ENCODE measurements around the gene TBCK. TPM values are rescaled to one million over a fixed set of nuclear protein-coding genes. Genes with fewer than 3 reads are reported as not detected.

TBCK gene
- total RNA-seq, 1 experiment from 2014 or later, result 22.3 TPM

DNA sequence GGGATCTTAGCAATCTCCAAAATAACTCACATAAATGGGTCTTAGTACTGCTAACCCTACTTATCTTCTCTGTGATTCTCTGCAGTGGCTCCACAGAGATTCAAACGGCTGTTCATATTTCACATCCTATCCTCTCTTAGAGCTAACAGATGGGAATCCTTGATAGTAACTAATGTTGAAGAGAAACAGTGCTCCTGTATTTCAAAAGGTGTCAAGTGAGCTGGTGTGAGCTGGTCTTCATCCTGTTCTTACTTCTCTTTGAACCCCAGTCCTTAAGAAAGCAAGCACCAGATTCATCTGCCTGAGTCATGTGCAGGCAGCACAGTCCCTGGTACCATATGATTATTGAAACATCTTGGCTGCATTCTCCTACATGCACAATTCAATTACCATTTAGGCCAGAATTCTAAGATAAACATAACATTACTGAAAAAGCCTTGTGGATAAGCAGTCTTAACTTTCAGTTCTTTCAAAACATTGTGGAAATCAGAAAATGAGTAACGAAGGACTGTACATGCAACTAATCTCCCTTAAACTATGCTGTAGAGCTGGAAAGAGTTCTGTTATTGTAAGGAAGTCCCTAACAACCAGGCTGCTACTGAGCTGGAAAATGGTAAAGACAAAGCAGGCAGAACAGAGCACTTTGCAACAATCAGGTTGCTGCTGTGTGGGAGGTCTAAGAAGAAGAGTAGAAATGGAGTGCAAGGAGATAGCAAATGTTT is 267.6 kb downstream of the TBCK start:
- H3K27ac ChIP-seq (ENCODE audit: low read depth, low read length), result no peak overlapping the region
- H3K79me2 ChIP-seq (ENCODE audit: insufficient read depth, low read length), result no peaks in the 10 kb centered on the region
- H3K9me3 ChIP-seq (ENCODE audit: control insufficient read depth in 1 of 2, insufficient read depth in 1 of 2, low read depth in 1 of 2, low read length in 2 of 2), result no peaks in the 10 kb centered on the region
- no peak overlapping the region for H3K9ac ChIP-seq (ENCODE audit: low read length)
- intact Hi-C loops (cut with micrococcal nuclease), result no loop called here
- no peak overlapping the region for H2AFZ ChIP-seq (ENCODE audit: low read depth, low read length, poor library complexity, severe bottlenecking)
- no peak overlapping the region for H3K4me3 ChIP-seq (replicated peaks in 1 of 2; ENCODE audit: low read depth in 1 of 2, low read length in 2 of 2)
- no peaks in the 10 kb centered on the region for H3K4me1 ChIP-seq (ENCODE audit: control insufficient read depth in 1 of 2, insufficient read depth in 2 of 2, low read length in 2 of 2)
- ChIA-PET CTCF (no interaction called here), RAD21 (ENCODE audit: low non-redundant PET in 1 of 2, low total read pairs in 2 of 2, uncharacterized antibody in 2 of 2, unreplicated experiment in 2 of 2) (no interaction called here), POLR2A (no interaction called here)
- TF ChIP-seq CTCF (IDR thresholded peaks at IDR 0.05 in 2 of 3, conservative IDR thresholded peaks at IDR 0.05 in 1 of 3; ENCODE audit: borderline replicate concordance in 1 of 3, insufficient read depth in 1 of 3, low read depth in 2 of 3, low read length in 2 of 3) (no peak), ELF1 (IDR thresholded peaks at IDR 0.05; ENCODE audit: borderline replicate concordance, low read depth) (no peak), POLR2A (IDR thresholded peaks at IDR 0.05; ENCODE audit: borderline replicate concordance, extremely low read depth, insufficient read depth, insufficient read length) (no peak), TCF7L2 (IDR thresholded peaks at IDR 0.05; ENCODE audit: borderline replicate concordance, extremely low read depth, insufficient read depth, insufficient read length) (no peak), FOSL1 (IDR thresholded peaks at IDR 0.05; ENCODE audit: low read depth) (no peak), SP1 (IDR thresholded peaks at IDR 0.05; ENCODE audit: low read depth) (no peak), SRF (IDR thresholded peaks at IDR 0.05; ENCODE audit: low read depth) (no peak), EZH2phosphoT487 (IDR thresholded peaks at IDR 0.05; ENCODE audit: borderline replicate concordance) (no peak), CEBPB (IDR thresholded peaks at IDR 0.05; ENCODE audit: low read depth) (no peak), YY1 (IDR thresholded peaks at IDR 0.05; ENCODE audit: extremely low read depth, insufficient replicate concordance, low read depth, low read length) (no peak), RAD21 (IDR thresholded peaks at IDR 0.05; ENCODE audit: low read depth) (no peak), ZNF274 (IDR thresholded peaks at IDR 0.05; ENCODE audit: low read depth, low read length) (no peak), ZFX (IDR thresholded peaks at IDR 0.05) (no peak)
- TF ChIP-seq, protein P1, sequence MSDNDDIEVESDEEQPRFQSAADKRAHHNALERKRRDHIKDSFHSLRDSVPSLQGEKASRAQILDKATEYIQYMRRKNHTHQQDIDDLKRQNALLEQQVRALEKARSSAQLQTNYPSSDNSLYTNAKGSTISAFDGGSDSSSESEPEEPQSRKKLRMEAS (IDR thresholded peaks at IDR 0.05), result no peak
- H4K20me1 ChIP-seq (ENCODE audit: insufficient read depth), result no peaks in the 10 kb centered on the region
- DNase-seq (ENCODE audit: low read depth, low spot score) (no peak), ATAC-seq (no peak)
- no peaks in the 10 kb centered on the region for H3K9me2 ChIP-seq (ENCODE audit: insufficient read depth)
- BruUV-seq (replicated peaks), result no TSS peak
- no peak overlapping the region for H3K4me2 ChIP-seq (ENCODE audit: low read length)
- H3K36me3 ChIP-seq (ENCODE audit: control insufficient read depth in 1 of 2, insufficient read depth in 2 of 2, low read length in 2 of 2), result no peaks in the 10 kb centered on the region
- no peaks in the 10 kb centered on the region for H3K27me3 ChIP-seq (ENCODE audit: insufficient read depth, low read length)
